H1 (cell line): ENCODE measurements around the gene GPC6. TPM values are rescaled to one million over a fixed set of nuclear protein-coding genes. Genes with fewer than 3 reads are reported as not detected.

Source experiments
- CTCF ChIA-PET: fragments of 300-600 bp; sonication (Branson Sonifier 250); formaldehyde crosslinking; loops from one replicate; lab custom pipeline; 2021; ENCODE audit not compliant: partially characterized antibody; lab: Charles Lee
- POLR2A ChIA-PET: fragments of 300-600 bp; sonication (Branson Sonifier 250); formaldehyde crosslinking; loops from one replicate; lab custom pipeline; 2021; ENCODE audit warnings: inconsistent platforms; ENCODE audit not compliant: partially characterized antibody; lab: Charles Lee
- DNase-seq, 2 experiments: peaks; one replicate each; pipeline versions ENCODE4 v3.0.0 to v3.0.0-alpha.2; 2010 to 2022; ENCODE audit warnings: low spot score in 2 of 2, low read depth in 1 of 2, mixed read lengths in 1 of 2
- FAIRE-seq: peaks from 2 replicates; lab custom pipeline; 2011; peaks lifted over from hg19 to GRCh38; lab: Jason Lieb, UNC
- H2AFZ ChIP-seq: 2 replicates; pipeline ENCODE4 v1.8.1; 2012; ENCODE audit warnings: low read length, inconsistent platforms
- H2AK5ac ChIP-seq: 2 replicates; pipeline ENCODE4 v1.6.1; 2013; ENCODE audit warnings: low read depth, low read length
- H2BK120ac ChIP-seq: replicated peaks from 2 replicates; pipeline ENCODE3; 2013; ENCODE audit warnings: low read depth, low read length, inconsistent platforms
- H2BK12ac ChIP-seq: 2 replicates; pipeline ENCODE4 v1.6.1; 2013; ENCODE audit warnings: low read depth, low read length
- H2BK15ac ChIP-seq: 2 replicates; pipeline ENCODE4 v1.6.1; 2013; ENCODE audit warnings: low read length
- H2BK20ac ChIP-seq: 2 replicates; pipeline ENCODE4 v1.6.1; 2013; ENCODE audit warnings: low read length
- H2BK5ac ChIP-seq: 2 replicates; pipeline ENCODE4 v1.6.1; 2013; ENCODE audit warnings: low read depth, low read length
- H3K14ac ChIP-seq: 2 replicates; pipeline ENCODE4 v1.6.1; 2013; ENCODE audit warnings: inconsistent platforms; ENCODE audit not compliant: insufficient read length
- H3K18ac ChIP-seq: 2 replicates; pipeline ENCODE4 v1.6.1; 2013; ENCODE audit warnings: low read length; ENCODE audit errors: extremely low read depth
- H3K23ac ChIP-seq: 2 replicates; pipeline ENCODE4 v1.6.1; 2013; ENCODE audit warnings: inconsistent platforms; ENCODE audit not compliant: insufficient read length
- H3K23me2 ChIP-seq: 2 replicates; pipeline ENCODE4 v1.6.1; 2013; ENCODE audit warnings: low read depth, low read length
- H3K27ac ChIP-seq: 2 replicates; pipeline ENCODE4 v1.6.1; 2011; ENCODE audit warnings: low read depth, low read length, inconsistent platforms
- H3K27me3 ChIP-seq, 4 experiments: replicated peaks in 1 of 4; 1 replicate in 1 of 4; 2 replicates in 3 of 4; pipeline versions ENCODE4 v1.6.1 to v1.8.1; 2011 to 2013; ENCODE audit warnings: low read length in 3 of 4, mild to moderate bottlenecking in 3 of 4, inconsistent platforms in 2 of 4, mixed read lengths in 2 of 4, moderate library complexity in 1 of 4; ENCODE audit not compliant: control insufficient read depth in 3 of 4, insufficient read depth in 3 of 4; ENCODE audit errors: extremely low read depth in 1 of 4
- H3K36me3 ChIP-seq, 4 experiments: 2 replicates each; pipeline versions ENCODE4 v1.6.1 to v1.8.1; 2011 to 2013; ENCODE audit warnings: mild to moderate bottlenecking in 4 of 4, low read length in 3 of 4, moderate library complexity in 2 of 4, control low read depth in 1 of 4, inconsistent platforms in 1 of 4; ENCODE audit not compliant: insufficient read depth in 4 of 4, control insufficient read depth in 2 of 4
- H3K4ac ChIP-seq: replicated peaks from 2 replicates; pipeline ENCODE3; 2013; ENCODE audit warnings: low read length, low read depth, mixed read lengths, inconsistent platforms; ENCODE audit not compliant: insufficient read length
- H3K4me1 ChIP-seq, 4 experiments: replicated peaks in 1 of 4; 1 replicate in 1 of 4; 2 replicates in 3 of 4; pipeline versions ENCODE4 v1.6.1 to v1.8.1; 2011 to 2013; ENCODE audit warnings: low read length in 3 of 4, inconsistent platforms in 2 of 4, mixed read lengths in 1 of 4; ENCODE audit not compliant: insufficient read depth in 4 of 4, control insufficient read depth in 3 of 4
- H3K4me2 ChIP-seq, 2 experiments: 2 replicates each; pipeline versions ENCODE4 v1.6.1 to v1.8.1; 2011 to 2013; ENCODE audit warnings: low read depth in 2 of 2, low read length in 2 of 2, control low read depth in 1 of 2, inconsistent platforms in 1 of 2, mild to moderate bottlenecking in 1 of 2; ENCODE audit not compliant: insufficient read depth in 1 of 2
- H3K4me3 ChIP-seq, 4 experiments: fragments of 200-600, 300-600 bp in 1 of 4; sonication (generic), shearing (Covaris generic), sonication (Bioruptor Twin) in 1 of 4; 2 replicates each; pipeline versions ENCODE4 v1.5.1 to v1.8.1; 2011 to 2016; ENCODE audit warnings: low read length in 4 of 4, low read depth in 3 of 4, control low read depth in 2 of 4, inconsistent platforms in 2 of 4, mild to moderate bottlenecking in 2 of 4, mixed read lengths in 1 of 4, moderate library complexity in 1 of 4; ENCODE audit not compliant: insufficient read depth in 2 of 4; ENCODE audit errors: extremely low read depth in 1 of 4
- H3K56ac ChIP-seq: replicated peaks from 2 replicates; pipeline ENCODE3; 2013; ENCODE audit warnings: low read depth, mild to moderate bottlenecking, mixed read lengths, low read length, inconsistent platforms; ENCODE audit not compliant: insufficient read length
- H3K79me1 ChIP-seq: 2 replicates; pipeline ENCODE4 v1.6.1; 2013; ENCODE audit warnings: low read depth, low read length, control low read depth
- H3K79me2 ChIP-seq, 2 experiments: 2 replicates each; pipeline versions ENCODE4 v1.6.1 to v1.8.1; 2012 to 2013; ENCODE audit warnings: low read length in 2 of 2, mild to moderate bottlenecking in 2 of 2, inconsistent platforms in 1 of 2; ENCODE audit not compliant: insufficient read depth in 2 of 2, control insufficient read depth in 1 of 2
- H3K9ac ChIP-seq, 4 experiments: replicated peaks in 1 of 4; 1 replicate in 1 of 4; 2 replicates in 3 of 4; pipeline versions ENCODE4 v1.6.1 to v1.8.1; 2011 to 2013; ENCODE audit warnings: low read depth in 3 of 4, low read length in 3 of 4, control low read depth in 2 of 4, mild to moderate bottlenecking in 2 of 4, moderate library complexity in 2 of 4, inconsistent platforms in 1 of 4; ENCODE audit errors: extremely low read depth in 1 of 4
- H3K9me3 ChIP-seq, 2 experiments: 2 replicates each; pipeline versions ENCODE4 v1.6.1 to v1.8.1; 2012 to 2013; ENCODE audit warnings: mild to moderate bottlenecking in 2 of 2, moderate library complexity in 2 of 2, control low read depth in 1 of 2, inconsistent platforms in 1 of 2, low read depth in 1 of 2, low read length in 1 of 2, mixed read lengths in 1 of 2; ENCODE audit not compliant: insufficient read depth in 2 of 2
- H4K20me1 ChIP-seq, 2 experiments: replicated peaks in 1 of 2; 2 replicates each; pipeline versions ENCODE3 to v1.8.1; 2011 to 2013; ENCODE audit warnings: inconsistent platforms in 2 of 2, low read length in 2 of 2, mild to moderate bottlenecking in 1 of 2; ENCODE audit not compliant: insufficient read depth in 2 of 2, control insufficient read depth in 1 of 2
- H4K5ac ChIP-seq: 2 replicates; pipeline ENCODE4 v1.6.1; 2013; ENCODE audit warnings: low read length, low read depth, mixed read lengths, inconsistent platforms; ENCODE audit not compliant: insufficient read length
- H4K8ac ChIP-seq: 2 replicates; pipeline ENCODE4 v1.8.0; 2013; ENCODE audit warnings: mild to moderate bottlenecking, moderate library complexity, low read length, inconsistent platforms; ENCODE audit not compliant: insufficient read depth; ENCODE audit errors: extremely low read depth
- H4K91ac ChIP-seq: replicated peaks from 2 replicates; pipeline ENCODE3; 2013; ENCODE audit warnings: low read length, mixed read lengths, inconsistent platforms; ENCODE audit not compliant: insufficient read length
- HDAC2 ChIP-seq, 2 experiments: fragments of 300-600 bp in 1 of 2; sonication (generic) in 1 of 2; IDR thresholded peaks; 2 replicates each; pipeline ENCODE4 v1.6.1; 2011 to 2012; ENCODE audit warnings: low read depth in 2 of 2, low read length in 2 of 2, mild to moderate bottlenecking in 2 of 2, moderate library complexity in 2 of 2, borderline replicate concordance in 1 of 2, inconsistent platforms in 1 of 2
- MAFK ChIP-seq: IDR thresholded peaks from 2 replicates; pipeline ENCODE4 v1.6.1; 2012; ENCODE audit warnings: low read depth, mild to moderate bottlenecking, improper control_type of control experiment, low read length
- POLR2AphosphoS5 ChIP-seq: IDR thresholded peaks from 2 replicates; pipeline ENCODE4 v1.6.1; 2011; ENCODE audit warnings: low read depth, low read length
- RBBP5 ChIP-seq: IDR thresholded peaks from 2 replicates; pipeline ENCODE4 v1.7.1; 2012; ENCODE audit warnings: low read depth, mild to moderate bottlenecking, inconsistent platforms, low read length, moderate library complexity, borderline replicate concordance
- RFX5 ChIP-seq: IDR thresholded peaks from 2 replicates; pipeline ENCODE4 v1.6.1; 2011; ENCODE audit warnings: low read depth, low read length, improper control_type of control experiment, borderline replicate concordance
- TAF1 ChIP-seq: IDR thresholded peaks from 2 replicates; pipeline ENCODE4 v1.6.1; 2011; ENCODE audit warnings: mild to moderate bottlenecking, low read depth, low read length
- WGBS, 2 experiments: shearing (Covaris generic) in 1 of 2; methylation state at CpG; one replicate each; pipeline versions ENCODE4 v1.1.6 to v1.1.7; 2013 to 2015; ENCODE audit warnings: low lambda C conversion rate in 2 of 2, mixed read lengths in 2 of 2, inconsistent platforms in 1 of 2, low coverage in 1 of 2, missing lambda C conversion rate in 1 of 2; ENCODE audit not compliant: insufficient replicate concordance in 2 of 2, insufficient coverage in 1 of 2, insufficient read length in 1 of 2; ENCODE audit errors: extremely low coverage in 1 of 2, missing lambda C conversion rate in 1 of 2; 5-methylcytosine and 5-hydroxymethylcytosine counted together
- polyA plus RNA-seq, 7 experiments: library from polyadenylated mRNA; depleted of rRNA in 3 of 7; stranded (reverse) in 5 of 7; unstranded in 2 of 7; fragments of >200 nt in 5 of 7; fragments of 200-250 nt in 2 of 7; gene quantifications; 1 replicate in 5 of 7; 2 replicates in 1 of 7; 4 replicates in 1 of 7; pipeline versions ENCODE4 v1.2.1 to v1.2.3, GENCODE V29; 2011 to 2013; ENCODE audit warnings: missing spikeins in 2 of 7, mixed read lengths in 2 of 7
- total RNA-seq: library from RNA; stranded (reverse); fragmentation: NEBNext Ultra II Directional; extraction: Animal tissue kit (Norgen Biotek cat#: 25700); gene quantifications from 2 replicates; pipeline ENCODE4 v1.2.1, GENCODE V29; 2021
- TF ChIP-seq, protein P1 (sequence below): IDR thresholded peaks from 2 replicates; pipeline ENCODE4 v1.6.1; 2012; ENCODE audit warnings: inconsistent platforms

Gene GPC6
- total and polyA plus RNA-seq, 2 of the 8 experiments (the other 6 are each of a cell fraction or from before 2014, with no cell fraction given) = 5.4 to 12.0 TPM

DNA sequence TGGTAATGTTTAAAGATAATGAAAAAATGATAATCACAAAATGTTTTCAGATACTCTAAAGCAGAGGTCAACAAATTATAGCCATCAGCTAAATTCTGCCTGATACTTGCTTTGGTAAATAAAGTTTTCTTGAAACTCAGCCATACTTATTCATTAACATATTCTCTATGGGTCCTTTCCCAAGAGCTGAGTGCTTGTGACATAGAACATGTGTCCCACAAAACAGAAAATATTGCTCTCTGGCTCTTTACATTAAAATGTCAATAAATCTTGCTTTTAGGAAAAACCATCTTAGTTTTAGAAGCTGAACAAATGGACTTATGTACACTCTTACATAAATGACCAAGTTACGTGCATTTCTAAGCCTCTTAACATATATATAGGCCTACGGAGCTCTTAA, 945.8 kb downstream of the GPC6 start:
- Histone ChIP-seq H3K18ac (no peak overlapping the region), H3K14ac (no peak overlapping the region), H3K4me1 (peaks cover 0 to 9% (median 4%) of the 10 kb centered on the region in 4 experiments; a peak in 3 of 7 replicates), H2AK5ac (no peak overlapping the region), H3K36me3 (no peaks in the 10 kb centered on the region), H2BK120ac (no peak overlapping the region), H3K56ac (no peak overlapping the region), H4K20me1 (no peaks in the 10 kb centered on the region), H4K8ac (no peak overlapping the region), H2AFZ (no peak overlapping the region), H3K4ac (no peak overlapping the region), H3K79me2 (no peaks in the 10 kb centered on the region), H2BK5ac (no peak overlapping the region), H3K4me2 (no peak overlapping the region), H4K5ac (no peak overlapping the region), H2BK20ac (no peak overlapping the region), H3K23me2 (no peaks in the 10 kb centered on the region), H2BK12ac (no peak overlapping the region), H3K9me3 (no peaks in the 10 kb centered on the region), H3K4me3 (no peak overlapping the region), H4K91ac (no peak overlapping the region), H3K23ac (no peak overlapping the region), H3K79me1 (no peaks in the 10 kb centered on the region), H3K27ac (no peak overlapping the region), H3K27me3 (no peaks in the 10 kb centered on the region), H3K9ac (no peak overlapping the region), H2BK15ac (no peak overlapping the region)
- ChIA-PET CTCF (interaction anchor here (1.0 to 1.9 kb wide), 5 partner anchors 10 to 190 kb away, joined by 3 to 7 read pairs (median 4); no protein-coding TSS in a partner anchor), POLR2A (no interaction called here)
- WGBS, 2 experiments = 97% methylated on average over 2 of the region's 2 CpGs; no CpG with 5 or more reads in 1 of the 2 experiments
- FAIRE-seq (no peak), DNase-seq (no peak)
- TF ChIP-seq, protein P1, sequence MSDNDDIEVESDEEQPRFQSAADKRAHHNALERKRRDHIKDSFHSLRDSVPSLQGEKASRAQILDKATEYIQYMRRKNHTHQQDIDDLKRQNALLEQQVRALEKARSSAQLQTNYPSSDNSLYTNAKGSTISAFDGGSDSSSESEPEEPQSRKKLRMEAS = no peak
- TF ChIP-seq POLR2AphosphoS5 (no peak), RBBP5 (no peak), TAF1 (no peak), MAFK (no peak), HDAC2 (IDR thresholded peaks at IDR 0.05; ENCODE audit: borderline replicate concordance in 1 of 2, low read depth in 2 of 2, low read length in 2 of 2) (no peak), RFX5 (no peak)
